Loucy (cell line): ENCODE measurements around the gene KIRREL3.

Experiments used
- H2AFZ ChIP-seq: fragments of 200-600 bp; sonication (generic); 2 replicates; pipeline ENCODE4 v1.6.0; 2016; ENCODE audit warnings: antibody characterized with exemption, mild to moderate bottlenecking, low read length, moderate library complexity
- H3F3A ChIP-seq: fragments of 200-600 bp; 2 replicates; pipeline ENCODE4 v1.6.0; 2016; ENCODE audit warnings: antibody characterized with exemption, low read depth, mild to moderate bottlenecking
- H3K27me3 ChIP-seq: fragments of 200-600 bp; sonication (generic); 2 replicates; pipeline ENCODE4 v1.6.1; 2014; ENCODE audit warnings: low read length, mild to moderate bottlenecking; ENCODE audit not compliant: insufficient read depth, poor library complexity, severe bottlenecking
- H3K36me3 ChIP-seq: fragments of 200-600 bp; sonication (generic); 2 replicates; pipeline ENCODE4 v1.6.1; 2016; ENCODE audit warnings: low read length; ENCODE audit not compliant: insufficient read depth
- H3K4me1 ChIP-seq: fragments of 200-600 bp; sonication (generic); 2 replicates; pipeline ENCODE4 v1.5.1; 2014; ENCODE audit warnings: low read length, mild to moderate bottlenecking; ENCODE audit not compliant: insufficient read depth, poor library complexity, severe bottlenecking
- H3K4me2 ChIP-seq: fragments of 200-600 bp; sonication (generic); 2 replicates; pipeline ENCODE4 v1.6.0; 2014; ENCODE audit warnings: antibody characterized with exemption, low read length, low read depth, mild to moderate bottlenecking; ENCODE audit not compliant: poor library complexity, severe bottlenecking
- H3K4me3 ChIP-seq: fragments of 200-600 bp; sonication (generic); 2 replicates; pipeline ENCODE4 v1.5.1; 2014; ENCODE audit warnings: low read length, mild to moderate bottlenecking, mixed read lengths; ENCODE audit not compliant: poor library complexity, severe bottlenecking
- H3K79me2 ChIP-seq: fragments of 200-600 bp; sonication (generic); 2 replicates; pipeline ENCODE4 v1.6.1; 2014; ENCODE audit warnings: low read length; ENCODE audit not compliant: insufficient read depth
- H3K9ac ChIP-seq: fragments of 200-600 bp; sonication (generic); 2 replicates; pipeline ENCODE4 v1.6.0; 2014; ENCODE audit warnings: mild to moderate bottlenecking, low read depth, low read length, moderate library complexity; ENCODE audit not compliant: poor library complexity, severe bottlenecking
- H3K9me2 ChIP-seq: fragments of 200-600 bp; sonication (generic); replicated peaks from 2 replicates; pipeline ENCODE4 v1.6.1; 2016; ENCODE audit warnings: low read depth, low read length, mixed read lengths
- H3K9me3 ChIP-seq: fragments of 200-600 bp; sonication (generic); 2 replicates; pipeline ENCODE4 v1.6.1; 2014; ENCODE audit warnings: mild to moderate bottlenecking, antibody characterized with exemption, low read length, low read depth; ENCODE audit not compliant: insufficient read depth
- H4K20me1 ChIP-seq: fragments of 200-600 bp; sonication (generic); 2 replicates; pipeline ENCODE4 v1.6.0; 2014; ENCODE audit warnings: antibody characterized with exemption, low read length, mild to moderate bottlenecking; ENCODE audit not compliant: insufficient read depth, poor library complexity, severe bottlenecking
- CTCF ChIP-seq: fragments of 200-600 bp; sonication (generic); conservative IDR thresholded peaks from 2 replicates; pipeline ENCODE4 v1.5.1; 2014; ENCODE audit warnings: mild to moderate bottlenecking, antibody characterized with exemption, low read length
- EZH2phosphoT487 ChIP-seq: fragments of 200-600 bp; IDR thresholded peaks from 2 replicates; pipeline ENCODE4 v1.6.1; 2018; ENCODE audit warnings: antibody characterized with exemption, mild to moderate bottlenecking, moderate library complexity, borderline replicate concordance

The KIRREL3 gene

GRCh38 chr11:126640186-126640585, 360.4 kb downstream of the KIRREL3 start:
- Histone ChIP-seq H3K4me2 (no peak overlapping the region), H3K9ac (no peak overlapping the region), H3K9me3 (no peaks in the 10 kb centered on the region), H3K36me3 (no peaks in the 10 kb centered on the region), H3K4me1 (no peaks in the 10 kb centered on the region), H3K79me2 (no peaks in the 10 kb centered on the region), H3K27me3 (no peaks in the 10 kb centered on the region), H3F3A (no peaks in the 10 kb centered on the region), H2AFZ (no peak overlapping the region), H3K4me3 (no peak overlapping the region), H4K20me1 (no peaks in the 10 kb centered on the region), H3K9me2 (no peaks in the 10 kb centered on the region)
- TF ChIP-seq CTCF (no peak), EZH2phosphoT487 (no peak)

- no peaks in the 10 kb centered on the region for H3F3A ChIP-seq
- H3K79me2 ChIP-seq = no peaks in the 10 kb centered on the region
- no peaks in the 10 kb centered on the region for H4K20me1 ChIP-seq
- no peaks in the 10 kb centered on the region for H3K9me3 ChIP-seq
- TF ChIP-seq EZH2phosphoT487 (no peak), CTCF (no peak)
- no peak overlapping the region for H3K4me2 ChIP-seq
- H3K27me3 ChIP-seq = no peaks in the 10 kb centered on the region
- H3K36me3 ChIP-seq = no peaks in the 10 kb centered on the region
- no peak overlapping the region for H3K9ac ChIP-seq
- no peaks in the 10 kb centered on the region for H3K4me1 ChIP-seq
- H3K9me2 ChIP-seq = no peaks in the 10 kb centered on the region
- H3K4me3 ChIP-seq = no peak overlapping the region
- no peak overlapping the region for H2AFZ ChIP-seq
Observed at GRCh38 chr11:126639692-126640091, 360.9 kb downstream of the KIRREL3 start.

GRCh38 chr11:126638648-126639047, 361.9 kb downstream of the KIRREL3 start:
- Histone ChIP-seq H4K20me1 (no peaks in the 10 kb centered on the region), H3K4me3 (no peak overlapping the region), H3K79me2 (no peaks in the 10 kb centered on the region), H3K9ac (no peak overlapping the region), H3F3A (no peaks in the 10 kb centered on the region), H3K4me2 (no peak overlapping the region), H3K36me3 (no peaks in the 10 kb centered on the region), H3K4me1 (no peaks in the 10 kb centered on the region), H3K9me3 (no peaks in the 10 kb centered on the region), H2AFZ (no peak overlapping the region), H3K9me2 (no peaks in the 10 kb centered on the region), H3K27me3 (no peaks in the 10 kb centered on the region)
- TF ChIP-seq CTCF (no peak), EZH2phosphoT487 (no peak)
